A549 (cell line): ENCODE measurements around the gene BMP10. TPM values are rescaled to one million over a fixed set of nuclear protein-coding genes. Genes with fewer than 3 reads are reported as not detected.

ENCODE experiments used
- ATAC-seq, 2 experiments: fragments of 200-7000 bp in 1 of 2; fragments of >200 bp in 1 of 2; cut with Nextera tagmentation in 1 of 2; cut with Tn5 transposase in 1 of 2; 3 replicates each; pipeline versions ENCODE4 v1.8.0 to v1.9.1; 2018 to 2020; ENCODE audit warnings: mild to moderate bottlenecking in 1 of 2, moderate library complexity in 1 of 2
- CTCF ChIA-PET: fragments of 300-600 bp; sonication (Branson Sonifier 250); formaldehyde crosslinking; extraction: SDS; loops from one replicate; lab custom pipeline; 2021; ENCODE audit warnings: antibody characterized with exemption, inconsistent platforms; lab: Yijun Ruan, JAX
- POLR2A ChIA-PET: fragments of 350-600 bp; formaldehyde crosslinking; extraction: SDS; loops from one replicate; lab custom pipeline; 2021; ENCODE audit warnings: antibody characterized with exemption, inconsistent platforms; lab: Yijun Ruan, JAX
- DNase-seq, 2 experiments: peaks; one replicate each; pipeline versions ENCODE4 v3.0.0 to v3.0.0-alpha.2; 2011 to 2016; ENCODE audit warnings: low read depth in 1 of 2, low spot score in 1 of 2
- FAIRE-seq: peaks from 2 replicates; lab custom pipeline; 2011; peaks lifted over from hg19 to GRCh38; lab: Jason Lieb, UNC
- H3K27ac ChIP-seq, 2 experiments: fragments of >200 bp; sonication (Bioruptor Twin); formaldehyde crosslinking; 3 replicates each; pipeline ENCODE4 v1.5.1; 2016 to 2017
- H3K4me1 ChIP-seq: fragments of >200 bp; sonication (Bioruptor Twin); formaldehyde crosslinking; 3 replicates; pipeline ENCODE4 v1.6.1; 2016
- H3K4me2 ChIP-seq: fragments of >200 bp; sonication (Bioruptor Twin); formaldehyde crosslinking; 3 replicates; pipeline ENCODE4 v1.6.1; 2016
- H3K4me3 ChIP-seq: fragments of >200 bp; sonication (Bioruptor Twin); formaldehyde crosslinking; 3 replicates; pipeline ENCODE4 v1.5.1; 2016
- H3K9me3 ChIP-seq: fragments of >200 bp; sonication (Bioruptor Twin); formaldehyde crosslinking; 3 replicates; pipeline ENCODE4 v1.6.1; 2016
- ATOH8 ChIP-seq: fragments of 250-450 bp; sonication (Bioruptor Pico); IDR thresholded peaks from 2 replicates; pipeline ENCODE4 v1.5.0; 2020; ENCODE audit warnings: low read depth, mild to moderate bottlenecking, moderate library complexity
- CBX2 ChIP-seq: fragments of 200-600 bp; sonication (generic); IDR thresholded peaks from 2 replicates; pipeline ENCODE4 v1.6.1; 2016; ENCODE audit warnings: low read depth, mild to moderate bottlenecking, borderline replicate concordance
- CBX8 ChIP-seq: fragments of 200-600 bp; sonication (generic); IDR thresholded peaks from 2 replicates; pipeline ENCODE4 v1.6.1; 2016
- CHD2 ChIP-seq: fragments of 150-350 bp; IDR thresholded peaks from 2 replicates; pipeline ENCODE4 v1.6.1; 2014; ENCODE audit warnings: low read length; ENCODE audit not compliant: partially characterized antibody
- EP300 ChIP-seq, 2 experiments: fragments of >200 bp; sonication (Bioruptor Twin); formaldehyde crosslinking; IDR thresholded peaks; 2 replicates in 1 of 2; 3 replicates in 1 of 2; pipeline ENCODE4 v1.6.1; 2016 to 2017
- FOSL2 ChIP-seq, 2 experiments: fragments of 450-650 bp in 1 of 2; fragments of >200 bp in 1 of 2; sonication (Bioruptor Twin) in 1 of 2; formaldehyde crosslinking; IDR thresholded peaks; 2 replicates each; pipeline versions ENCODE4 v1.5.0 to v1.6.1; 2016 to 2020; ENCODE audit warnings: mild to moderate bottlenecking in 1 of 2, moderate library complexity in 1 of 2
- HEYL ChIP-seq: fragments of 250-450 bp; sonication (Bioruptor Pico); IDR thresholded peaks from 2 replicates; pipeline ENCODE4 v1.8.0; 2021; ENCODE audit warnings: mild to moderate bottlenecking, moderate library complexity
- HOXA7 ChIP-seq: fragments of 250-450 bp; sonication (Bioruptor Pico); IDR thresholded peaks from 2 replicates; pipeline ENCODE4 v1.5.0; 2020; ENCODE audit warnings: mild to moderate bottlenecking, moderate library complexity
- HOXB5 ChIP-seq: fragments of 250-450 bp; sonication (Bioruptor Pico); IDR thresholded peaks from 2 replicates; pipeline ENCODE4 v1.5.0; 2020; ENCODE audit warnings: mild to moderate bottlenecking, moderate library complexity
- KDM1A ChIP-seq: fragments of 200-600 bp; sonication (generic); IDR thresholded peaks from 2 replicates; pipeline ENCODE4 v1.6.1; 2016; ENCODE audit warnings: low read depth, mild to moderate bottlenecking
- MAFK ChIP-seq: fragments of 450-650 bp; IDR thresholded peaks from 2 replicates; pipeline ENCODE4 v1.6.1; 2014; ENCODE audit not compliant: partially characterized antibody
- NR3C1 ChIP-seq: fragments of >200 bp; sonication (Bioruptor Twin); formaldehyde crosslinking; IDR thresholded peaks from 3 replicates; pipeline ENCODE4 v1.6.1; 2017
- POLR2A ChIP-seq: IDR thresholded peaks from 2 replicates; pipeline ENCODE4 v1.6.1; 2012; ENCODE audit warnings: mild to moderate bottlenecking, low read length
- POLR2AphosphoS2 ChIP-seq: conservative IDR thresholded peaks from 2 replicates; pipeline ENCODE4 v1.6.1; 2012; ENCODE audit warnings: low read length, improper control_type of control experiment, inconsistent platforms
- RARB ChIP-seq: fragments of 250-450 bp; sonication (Bioruptor Pico); IDR thresholded peaks from 2 replicates; pipeline ENCODE4 v1.8.0; 2021; ENCODE audit warnings: mild to moderate bottlenecking, moderate library complexity
- SMC3 ChIP-seq: fragments of >200 bp; sonication (Bioruptor Twin); formaldehyde crosslinking; IDR thresholded peaks from 3 replicates; pipeline ENCODE4 v1.6.1; 2018; ENCODE audit warnings: inconsistent platforms
- SREBF2 ChIP-seq: fragments of 450-650 bp; IDR thresholded peaks from 2 replicates; pipeline ENCODE4 v1.6.1; 2014; ENCODE audit warnings: mild to moderate bottlenecking, moderate library complexity
- TFCP2L1 ChIP-seq: fragments of 250-450 bp; sonication (Bioruptor Pico); IDR thresholded peaks from 2 replicates; pipeline ENCODE4 v1.5.0; 2021; ENCODE audit warnings: mild to moderate bottlenecking
- TP53 ChIP-seq: fragments of 250-450 bp; sonication (Bioruptor Pico); IDR thresholded peaks from 2 replicates; pipeline ENCODE4 v1.5.0; 2021; ENCODE audit warnings: mild to moderate bottlenecking, moderate library complexity
- USF2 ChIP-seq: fragments of 450-650 bp; IDR thresholded peaks from 2 replicates; pipeline ENCODE4 v1.6.1; 2014; ENCODE audit warnings: antibody characterized with exemption
- ZSCAN20 ChIP-seq: fragments of 250-450 bp; sonication (Bioruptor Pico); IDR thresholded peaks from 2 replicates; pipeline ENCODE4 v1.8.0; 2022; ENCODE audit warnings: mild to moderate bottlenecking, moderate library complexity
- WGBS: methylation state at CpG from one replicate; pipeline ENCODE4 v1.1.6; 2017; ENCODE audit errors: missing lambda C conversion rate; 5-methylcytosine and 5-hydroxymethylcytosine counted together
- polyA plus RNA-seq, 4 experiments: library from polyadenylated mRNA; depleted of rRNA in 3 of 4; stranded (reverse); fragments of >200 nt; fragmentation: RNase III in 1 of 4; extraction: RNeasy Plus Mini Kit Qiagen cat#74134 plus additional on column Dnase treatment in 1 of 4; gene quantifications; 2 replicates in 3 of 4; 3 replicates in 1 of 4; pipeline ENCODE4 v1.2.3, GENCODE V29; 2011 to 2017
- TF ChIP-seq, protein P1 (sequence below): IDR thresholded peaks from 2 replicates; pipeline ENCODE4 v1.6.1; 2012; ENCODE audit warnings: low read depth, borderline replicate concordance
- TF ChIP-seq, protein P2 (sequence below): IDR thresholded peaks from 2 replicates; pipeline ENCODE4 v1.6.1; 2012

Gene BMP10
- polyA plus RNA-seq, 2 of the 4 experiments (the other 2 are of a cell fraction): not detected

GRCh38 chr2:68888038-68888704 lies 17.0 kb upstream of the BMP10 start:
- ChIA-PET POLR2A (no interaction called here), CTCF (interaction anchor here (1.1 to 1.6 kb wide), 2 partner anchors 37 to 136 kb away, joined by 4 to 5 read pairs; no protein-coding TSS in a partner anchor)
- Histone ChIP-seq H3K27ac (no peak overlapping the region), H3K4me2 (no peak overlapping the region), H3K9me3 (no peaks in the 10 kb centered on the region), H3K4me1 (no peaks in the 10 kb centered on the region), H3K4me3 (no peak overlapping the region)
- DNase-seq (no peak), ATAC-seq (no peak), FAIRE-seq (peak; percentile 32)
- 48% methylated on average over 4 of the region's 4 CpGs for WGBS
- TF ChIP-seq USF2 (no peak), MAFK (peak; percentile 65)

DNA sequence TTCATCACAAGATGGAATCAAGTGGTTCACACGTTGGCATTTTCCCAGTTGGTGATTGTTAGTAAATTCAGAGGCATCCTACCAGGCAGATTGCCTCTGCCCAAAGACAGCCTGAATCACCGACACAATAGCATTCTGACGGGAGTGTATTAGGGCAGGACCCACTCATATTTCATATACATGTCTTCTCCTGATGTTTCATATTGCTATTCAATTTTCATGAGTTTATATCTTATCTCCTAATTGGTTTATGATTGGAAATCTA lies 14.5 kb upstream of the BMP10 start:
- Histone ChIP-seq H3K4me3 (no peak overlapping the region), H3K4me2 (no peak overlapping the region)
- DNase-seq: no peak
- TF ChIP-seq ZSCAN20 (CRISPR knock-in tag) (no peak), TP53 (CRISPR knock-in tag) (no peak), NR3C1 (no peak), KDM1A (no peak), SMC3 (no peak), HOXA7 (CRISPR knock-in tag) (no peak), FOSL2 (IDR thresholded peaks at IDR 0.05) (no peak), FOSL2 (CRISPR knock-in tag; IDR thresholded peaks at IDR 0.05) (no peak), POLR2AphosphoS2 (no peak), POLR2A (no peak), CBX2 (no peak), CHD2 (no peak), HEYL (CRISPR knock-in tag) (no peak), TFCP2L1 (CRISPR knock-in tag) (no peak), CBX8 (no peak), RARB (no peak)
- TF ChIP-seq, protein P1, sequence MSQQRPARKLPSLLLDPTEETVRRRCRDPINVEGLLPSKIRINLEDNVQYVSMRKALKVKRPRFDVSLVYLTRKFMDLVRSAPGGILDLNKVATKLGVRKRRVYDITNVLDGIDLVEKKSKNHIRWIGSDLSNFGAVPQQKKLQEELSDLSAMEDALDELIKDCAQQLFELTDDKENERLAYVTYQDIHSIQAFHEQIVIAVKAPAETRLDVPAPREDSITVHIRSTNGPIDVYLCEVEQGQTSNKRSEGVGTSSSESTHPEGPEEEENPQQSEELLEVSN: no peak
- TF ChIP-seq, protein P2, sequence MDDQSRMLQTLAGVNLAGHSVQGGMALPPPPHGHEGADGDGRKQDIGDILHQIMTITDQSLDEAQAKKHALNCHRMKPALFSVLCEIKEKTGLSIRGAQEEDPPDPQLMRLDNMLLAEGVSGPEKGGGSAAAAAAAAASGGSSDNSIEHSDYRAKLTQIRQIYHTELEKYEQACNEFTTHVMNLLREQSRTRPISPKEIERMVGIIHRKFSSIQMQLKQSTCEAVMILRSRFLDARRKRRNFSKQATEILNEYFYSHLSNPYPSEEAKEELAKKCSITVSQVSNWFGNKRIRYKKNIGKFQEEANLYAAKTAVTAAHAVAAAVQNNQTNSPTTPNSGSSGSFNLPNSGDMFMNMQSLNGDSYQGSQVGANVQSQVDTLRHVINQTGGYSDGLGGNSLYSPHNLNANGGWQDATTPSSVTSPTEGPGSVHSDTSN: no peak
- TF ChIP-seq, all 56 proteins: peak for 0
- CTCF ChIA-PET: no interaction called here
- ATAC-seq (no peak), FAIRE-seq (no peak)
- Histone ChIP-seq H3K9me3 (no peaks in the 10 kb centered on the region), H3K27ac (no peak overlapping the region), H3K4me1 (no peaks in the 10 kb centered on the region)
- POLR2A ChIA-PET: no interaction called here
- WGBS: 53% methylated on average over 3 of the region's 3 CpGs

DNA sequence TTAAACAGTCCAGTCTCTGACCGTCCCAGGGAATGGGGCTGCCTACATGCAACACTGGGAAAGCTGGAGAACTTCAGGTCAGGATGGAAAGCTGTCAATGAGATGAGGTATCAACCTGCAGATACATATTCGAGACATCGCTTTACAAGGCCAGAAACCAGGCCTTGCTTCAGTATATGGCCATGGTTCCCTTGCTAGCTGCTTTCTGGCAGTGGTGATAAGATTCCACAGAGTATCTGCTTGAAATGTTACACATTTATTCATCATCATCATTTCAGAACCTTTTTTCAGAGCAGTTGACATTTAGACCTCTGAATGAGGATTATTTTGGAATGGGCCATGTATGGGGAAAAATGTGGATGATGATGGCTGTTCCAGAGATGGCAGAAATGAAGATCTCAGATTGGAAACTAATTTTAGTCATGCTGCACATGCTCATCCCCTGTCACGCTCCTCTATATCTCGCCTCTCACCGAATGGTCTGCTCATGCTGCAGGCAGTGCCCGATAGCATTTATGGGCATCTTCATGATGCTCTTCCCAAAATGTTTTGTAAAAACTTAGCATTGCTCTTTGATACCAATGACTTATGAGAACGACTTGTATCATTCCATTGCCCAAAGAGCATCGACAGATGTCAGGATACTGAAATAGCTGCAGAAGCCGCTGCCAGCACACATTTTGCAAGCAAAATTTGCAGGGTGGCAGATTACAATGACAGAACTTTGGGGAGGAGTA lies 14.0 kb upstream of the BMP10 start:
- TF ChIP-seq POLR2AphosphoS2 (no peak), EP300 (IDR thresholded peaks at IDR 0.05) (no peak), ATOH8 (no peak), TP53 (CRISPR knock-in tag) (no peak), HOXB5 (no peak), SREBF2 (no peak)
- 57% methylated on average over 10 of the region's 10 CpGs for WGBS
- no peak for FAIRE-seq

More for the DNA sequence above, 14.0 kb upstream of the BMP10 start:
- H3K4me3 ChIP-seq: no peak overlapping the region
- H3K27ac ChIP-seq: no peak overlapping the region
- ChIA-PET POLR2A (no interaction called here), CTCF (no interaction called here)
- ATAC-seq (no peak), DNase-seq (no peak)
- no peaks in the 10 kb centered on the region for H3K9me3 ChIP-seq
- H3K4me2 ChIP-seq: no peak overlapping the region
- H3K4me1 ChIP-seq: no peaks in the 10 kb centered on the region
